SIG-M5 treated with dmso at 0.1 percent for 504 hours (cell line): ENCODE measurements around the gene SENP8.

Experiments
- DNase-seq: peaks from one replicate; lab custom pipeline; 2025; ENCODE audit not compliant: unreplicated experiment; lab: John Stamatoyannopoulos, UW

Gene SENP8

GRCh38 chr15:72174551-72175165, 56.5 kb downstream of the SENP8 start:
- DNase-seq, result no peak

GRCh38 chr15:72175186-72176044, 57.2 kb downstream of the SENP8 start:
- DNase-seq, result no peak

GRCh38 chr15:72176159-72176558, 58.0 kb downstream of the SENP8 start:
- no peak for DNase-seq

GRCh38 chr15:72176743-72177142, 58.5 kb downstream of the SENP8 start:
- DNase-seq, result no peak

GRCh38 chr15:72178976-72179585, 60.9 kb downstream of the SENP8 start:
- DNase-seq, result no peak

- no peak for DNase-seq
These were observed 61.9 kb downstream of the SENP8 start for GRCh38 chr15:72179950-72180581.

GRCh38 chr15:72180761-72181324, 62.6 kb downstream of the SENP8 start:
- no peak for DNase-seq

GRCh38 chr15:72182244-72182643, 64.0 kb downstream of the SENP8 start:
- DNase-seq, result no peak

GRCh38 chr15:72182673-72183072, 64.5 kb downstream of the SENP8 start:
- DNase-seq, result peak; percentile 21

GRCh38 chr15:72183781-72184164, 65.6 kb downstream of the SENP8 start:
- DNase-seq, result no peak

- no peak for DNase-seq
These were observed 66.1 kb downstream of the SENP8 start for GRCh38 chr15:72184165-72184811.

- no peak for DNase-seq
These were observed 71.2 kb downstream of the SENP8 start for GRCh38 chr15:72189250-72189902.

- DNase-seq, result no peak
These were observed 74.2 kb downstream of the SENP8 start for GRCh38 chr15:72192416-72192815.
